ENCODE results near the gene PAIP2B.

DNA sequence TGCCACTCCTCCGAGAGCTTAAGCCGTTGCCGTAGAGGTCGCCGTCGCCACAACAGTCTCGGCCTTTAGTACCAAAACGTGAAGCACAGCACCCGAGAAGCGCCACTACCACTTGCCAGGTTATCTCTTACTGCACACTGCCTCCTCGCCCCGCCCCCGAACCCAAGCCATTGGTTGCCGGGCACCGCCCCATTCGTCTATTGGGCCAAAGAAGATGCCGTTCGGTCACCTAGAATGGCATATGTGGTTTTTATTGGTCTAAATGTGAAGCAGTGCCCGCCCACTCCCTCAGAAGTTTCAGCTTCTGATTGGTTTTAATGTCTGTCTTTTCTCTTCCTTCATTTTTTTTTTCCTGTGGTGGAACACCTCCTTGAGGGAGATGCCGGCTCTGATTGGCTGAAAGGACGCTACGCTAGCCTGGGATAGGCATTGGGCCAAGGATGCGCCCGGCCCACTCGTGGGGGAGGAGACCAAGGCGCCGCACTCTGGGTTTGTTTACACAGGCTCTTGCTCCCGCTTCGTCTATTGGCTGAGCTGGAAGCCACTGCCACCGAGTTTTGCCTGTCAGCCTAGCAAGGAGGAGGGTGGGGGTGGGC lies at the start of gene PAIP2B:
- TF ChIP-seq, protein P1, sequence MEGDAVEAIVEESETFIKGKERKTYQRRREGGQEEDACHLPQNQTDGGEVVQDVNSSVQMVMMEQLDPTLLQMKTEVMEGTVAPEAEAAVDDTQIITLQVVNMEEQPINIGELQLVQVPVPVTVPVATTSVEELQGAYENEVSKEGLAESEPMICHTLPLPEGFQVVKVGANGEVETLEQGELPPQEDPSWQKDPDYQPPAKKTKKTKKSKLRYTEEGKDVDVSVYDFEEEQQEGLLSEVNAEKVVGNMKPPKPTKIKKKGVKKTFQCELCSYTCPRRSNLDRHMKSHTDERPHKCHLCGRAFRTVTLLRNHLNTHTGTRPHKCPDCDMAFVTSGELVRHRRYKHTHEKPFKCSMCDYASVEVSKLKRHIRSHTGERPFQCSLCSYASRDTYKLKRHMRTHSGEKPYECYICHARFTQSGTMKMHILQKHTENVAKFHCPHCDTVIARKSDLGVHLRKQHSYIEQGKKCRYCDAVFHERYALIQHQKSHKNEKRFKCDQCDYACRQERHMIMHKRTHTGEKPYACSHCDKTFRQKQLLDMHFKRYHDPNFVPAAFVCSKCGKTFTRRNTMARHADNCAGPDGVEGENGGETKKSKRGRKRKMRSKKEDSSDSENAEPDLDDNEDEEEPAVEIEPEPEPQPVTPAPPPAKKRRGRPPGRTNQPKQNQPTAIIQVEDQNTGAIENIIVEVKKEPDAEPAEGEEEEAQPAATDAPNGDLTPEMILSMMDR (IDR thresholded peaks at IDR 0.05): peak in 2 of 6 experiments; percentile 1 to 4
- peak in 3 of 4 donors; percentile 80 to 90 (median 82) for TF ChIP-seq POLR2A (IDR thresholded peaks at IDR 0.05)

All from esophagus squamous epithelium (tissue), 4 donors.